A549 (cell line): ENCODE measurements around the gene GTF3A. TPM values are rescaled to one million over a fixed set of nuclear protein-coding genes. Genes with fewer than 3 reads are reported as not detected.

Experiments
- ATAC-seq, 2 experiments: fragments of 200-7000 bp in 1 of 2; fragments of >200 bp in 1 of 2; cut with Nextera tagmentation in 1 of 2; cut with Tn5 transposase in 1 of 2; 3 replicates each; pipeline versions ENCODE4 v1.8.0 to v1.9.1; 2018 to 2020; ENCODE audit warnings: mild to moderate bottlenecking in 1 of 2, moderate library complexity in 1 of 2
- CTCF ChIA-PET: fragments of 300-600 bp; sonication (Branson Sonifier 250); formaldehyde crosslinking; extraction: SDS; loops from one replicate; lab custom pipeline; 2021; ENCODE audit warnings: antibody characterized with exemption, inconsistent platforms; lab: Yijun Ruan, JAX
- POLR2A ChIA-PET: fragments of 350-600 bp; formaldehyde crosslinking; extraction: SDS; loops from one replicate; lab custom pipeline; 2021; ENCODE audit warnings: antibody characterized with exemption, inconsistent platforms; lab: Yijun Ruan, JAX
- DNase-seq, 2 experiments: peaks; one replicate each; pipeline versions ENCODE4 v3.0.0 to v3.0.0-alpha.2; 2011 to 2016; ENCODE audit warnings: low read depth in 1 of 2, low spot score in 1 of 2
- FAIRE-seq: peaks from 2 replicates; lab custom pipeline; 2011; peaks lifted over from hg19 to GRCh38; lab: Jason Lieb, UNC
- H3K27ac ChIP-seq, 2 experiments: fragments of >200 bp; sonication (Bioruptor Twin); formaldehyde crosslinking; 3 replicates each; pipeline ENCODE4 v1.5.1; 2016 to 2017
- H3K4me1 ChIP-seq: fragments of >200 bp; sonication (Bioruptor Twin); formaldehyde crosslinking; 3 replicates; pipeline ENCODE4 v1.6.1; 2016
- H3K4me2 ChIP-seq: fragments of >200 bp; sonication (Bioruptor Twin); formaldehyde crosslinking; 3 replicates; pipeline ENCODE4 v1.6.1; 2016
- H3K4me3 ChIP-seq: fragments of >200 bp; sonication (Bioruptor Twin); formaldehyde crosslinking; 3 replicates; pipeline ENCODE4 v1.5.1; 2016
- H3K9me3 ChIP-seq: fragments of >200 bp; sonication (Bioruptor Twin); formaldehyde crosslinking; 3 replicates; pipeline ENCODE4 v1.6.1; 2016
- ATOH8 ChIP-seq: fragments of 250-450 bp; sonication (Bioruptor Pico); IDR thresholded peaks from 2 replicates; pipeline ENCODE4 v1.5.0; 2020; ENCODE audit warnings: low read depth, mild to moderate bottlenecking, moderate library complexity
- BCL3 ChIP-seq: fragments of >200 bp; sonication (Bioruptor Twin); formaldehyde crosslinking; IDR thresholded peaks from 3 replicates; pipeline ENCODE4 v1.6.1; 2016
- BHLHE40 ChIP-seq: IDR thresholded peaks from 2 replicates; pipeline ENCODE4 v1.6.1; 2012; ENCODE audit warnings: low read depth, low read length, inconsistent platforms
- CBX8 ChIP-seq: fragments of 200-600 bp; sonication (generic); IDR thresholded peaks from 2 replicates; pipeline ENCODE4 v1.6.1; 2016
- ESRRA ChIP-seq: fragments of 150-350 bp; IDR thresholded peaks from 2 replicates; pipeline ENCODE4 v1.6.1; 2014; ENCODE audit warnings: mild to moderate bottlenecking, low read length, borderline replicate concordance
- FOSB ChIP-seq: fragments of 250-450 bp; sonication (Bioruptor Pico); IDR thresholded peaks from 2 replicates; pipeline ENCODE4 v1.5.0; 2020; ENCODE audit warnings: mild to moderate bottlenecking, moderate library complexity
- HDAC2 ChIP-seq: fragments of 200-600 bp; sonication (generic); IDR thresholded peaks from 2 replicates; pipeline ENCODE4 v1.6.1; 2016
- HOXA7 ChIP-seq: fragments of 250-450 bp; sonication (Bioruptor Pico); IDR thresholded peaks from 2 replicates; pipeline ENCODE4 v1.5.0; 2020; ENCODE audit warnings: mild to moderate bottlenecking, moderate library complexity
- JUN ChIP-seq, 2 experiments: fragments of >200 bp; sonication (Bioruptor Twin); formaldehyde crosslinking; IDR thresholded peaks; 2 replicates in 1 of 2; 3 replicates in 1 of 2; pipeline ENCODE4 v1.6.1; 2016 to 2017
- JUNB ChIP-seq: fragments of >200 bp; sonication (Bioruptor Twin); formaldehyde crosslinking; IDR thresholded peaks from 2 replicates; pipeline ENCODE4 v1.6.1; 2016
- KDM1A ChIP-seq: fragments of 200-600 bp; sonication (generic); IDR thresholded peaks from 2 replicates; pipeline ENCODE4 v1.6.1; 2016; ENCODE audit warnings: low read depth, mild to moderate bottlenecking
- KDM5A ChIP-seq: fragments of 200-600 bp; sonication (generic); IDR thresholded peaks from 2 replicates; pipeline ENCODE4 v1.6.1; 2016; ENCODE audit warnings: antibody characterized with exemption, mild to moderate bottlenecking
- MAZ ChIP-seq: fragments of 150-350 bp; IDR thresholded peaks from 2 replicates; pipeline ENCODE4 v1.6.1; 2014; ENCODE audit warnings: antibody characterized with exemption, low read depth, low read length, borderline replicate concordance
- NFE2L2 ChIP-seq: fragments of 150-350 bp; conservative IDR thresholded peaks from 2 replicates; pipeline ENCODE4 v1.6.1; 2014; ENCODE audit warnings: low read length
- NR3C1 ChIP-seq: fragments of >200 bp; sonication (Bioruptor Twin); formaldehyde crosslinking; IDR thresholded peaks from 3 replicates; pipeline ENCODE4 v1.6.1; 2017
- PBX3 ChIP-seq: IDR thresholded peaks from 2 replicates; pipeline ENCODE4 v1.6.1; 2012
- PHF8 ChIP-seq: fragments of 200-600 bp; sonication (generic); IDR thresholded peaks from 2 replicates; pipeline ENCODE4 v1.6.1; 2016; ENCODE audit warnings: low read depth, mild to moderate bottlenecking, antibody characterized with exemption, moderate library complexity, borderline replicate concordance
- POLR2A ChIP-seq: IDR thresholded peaks from 2 replicates; pipeline ENCODE4 v1.6.1; 2012; ENCODE audit warnings: mild to moderate bottlenecking, low read length
- RFX5 ChIP-seq: fragments of 450-650 bp; IDR thresholded peaks from 2 replicates; pipeline ENCODE4 v1.7.1; 2014; ENCODE audit warnings: antibody characterized with exemption, mild to moderate bottlenecking, moderate library complexity
- TFCP2L1 ChIP-seq: fragments of 250-450 bp; sonication (Bioruptor Pico); IDR thresholded peaks from 2 replicates; pipeline ENCODE4 v1.5.0; 2021; ENCODE audit warnings: mild to moderate bottlenecking
- TP53 ChIP-seq: fragments of 250-450 bp; sonication (Bioruptor Pico); IDR thresholded peaks from 2 replicates; pipeline ENCODE4 v1.5.0; 2021; ENCODE audit warnings: mild to moderate bottlenecking, moderate library complexity
- ZC3H11A ChIP-seq: fragments of 450-650 bp; IDR thresholded peaks from 2 replicates; pipeline ENCODE4 v1.6.1; 2014; ENCODE audit warnings: antibody characterized with exemption, mild to moderate bottlenecking
- ZFP36 ChIP-seq: fragments of 450-650 bp; IDR thresholded peaks from 2 replicates; pipeline ENCODE4 v1.6.1; 2014; ENCODE audit warnings: borderline replicate concordance; ENCODE audit not compliant: partially characterized antibody
- WGBS: methylation state at CpG from one replicate; pipeline ENCODE4 v1.1.6; 2017; ENCODE audit errors: missing lambda C conversion rate; 5-methylcytosine and 5-hydroxymethylcytosine counted together
- polyA plus RNA-seq, 4 experiments: library from polyadenylated mRNA; depleted of rRNA in 3 of 4; stranded (reverse); fragments of >200 nt; fragmentation: RNase III in 1 of 4; extraction: RNeasy Plus Mini Kit Qiagen cat#74134 plus additional on column Dnase treatment in 1 of 4; gene quantifications; 2 replicates in 3 of 4; 3 replicates in 1 of 4; pipeline ENCODE4 v1.2.3, GENCODE V29; 2011 to 2017
- TF ChIP-seq, protein P1 (sequence below): fragments of 450-650 bp; IDR thresholded peaks from 2 replicates; pipeline ENCODE4 v1.6.1; 2014; ENCODE audit warnings: antibody characterized with exemption

Gene GTF3A
- polyA plus RNA-seq, 2 of the 4 experiments (the other 2 are of a cell fraction), result 93.1 to 132 TPM

GRCh38 chr13:27393101-27393500 lies 31.3 kb upstream of the GTF3A start:
- POLR2A ChIA-PET, result no interaction called here

DNA sequence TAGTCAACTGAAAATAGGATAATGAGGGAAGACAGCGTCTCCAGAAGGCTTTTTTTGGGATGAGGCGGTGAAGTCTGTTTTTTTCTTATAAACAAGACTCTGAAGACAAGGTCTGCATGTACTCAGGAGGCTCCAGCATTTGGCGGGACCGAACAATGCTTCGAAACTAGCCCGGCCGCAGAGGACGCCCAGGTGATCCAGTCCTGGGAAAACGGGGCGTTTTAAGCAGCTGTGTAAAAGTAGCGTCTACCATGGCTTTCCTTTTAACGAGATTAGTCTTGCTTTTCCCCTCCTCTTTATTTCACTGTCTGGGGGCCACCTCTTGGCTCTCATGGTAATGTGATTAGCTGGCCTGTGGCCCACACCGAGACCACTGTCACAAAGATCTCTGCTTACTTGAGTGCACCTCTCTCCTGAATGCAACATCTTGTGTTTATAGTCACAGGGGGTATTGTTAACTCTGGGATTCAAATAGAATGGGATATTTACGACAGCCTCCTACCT lies 29.4 kb upstream of the GTF3A start:
- 78% methylated on average over 14 of the region's 14 CpGs for WGBS
- H3K4me3 ChIP-seq, result no peak overlapping the region
- H3K9me3 ChIP-seq, result no peaks in the 10 kb centered on the region
- DNase-seq (no peak), ATAC-seq (no peak), FAIRE-seq (no peak)
- no peak overlapping the region for H3K4me2 ChIP-seq
- TF ChIP-seq KDM1A (no peak), ESRRA (no peak)
- POLR2A ChIA-PET, result no interaction called here
- CTCF ChIA-PET, result no interaction called here
- no peaks in the 10 kb centered on the region for H3K4me1 ChIP-seq
- H3K27ac ChIP-seq, result no peak overlapping the region

More at GRCh38 chr13:27393101-27393500, 31.3 kb upstream of the GTF3A start:
- 10% methylated on average over 4 of the region's 4 CpGs for WGBS
- ATAC-seq (no peak), DNase-seq (no peak), FAIRE-seq (no peak)
- no peak for TF ChIP-seq ATOH8 (CRISPR knock-in tag)
- TF ChIP-seq HOXA7, result no peak
- TF ChIP-seq ZFP36, result no peak
- no peak for TF ChIP-seq TP53 (CRISPR knock-in tag)
- TF ChIP-seq RFX5, result no peak
- TF ChIP-seq PBX3, result no peak
- no peak for TF ChIP-seq PHF8
- no peak for TF ChIP-seq TFCP2L1 (CRISPR knock-in tag)
- no peak for TF ChIP-seq BHLHE40
- TF ChIP-seq CBX8, result no peak
- no peak for TF ChIP-seq JUNB
- no peak for TF ChIP-seq HDAC2
- TF ChIP-seq FOSB (CRISPR knock-in tag), result no peak
- TF ChIP-seq JUN (IDR thresholded peaks at IDR 0.05), result no peak
- TF ChIP-seq BCL3, result no peak
- no peak for TF ChIP-seq KDM5A
- no peak for TF ChIP-seq NFE2L2
- H3K9me3 ChIP-seq, result no peaks in the 10 kb centered on the region
- no peak overlapping the region for H3K4me3 ChIP-seq
- CTCF ChIA-PET, result interaction anchor here (0.6 to 2.0 kb wide), 3 partner anchors 9 to 434 kb away, joined by 3 to 6 read pairs (median 3); no protein-coding TSS in a partner anchor
- H3K4me2 ChIP-seq, result no peak overlapping the region
- no peak overlapping the region for H3K27ac ChIP-seq
- no peaks in the 10 kb centered on the region for H3K4me1 ChIP-seq

DNA sequence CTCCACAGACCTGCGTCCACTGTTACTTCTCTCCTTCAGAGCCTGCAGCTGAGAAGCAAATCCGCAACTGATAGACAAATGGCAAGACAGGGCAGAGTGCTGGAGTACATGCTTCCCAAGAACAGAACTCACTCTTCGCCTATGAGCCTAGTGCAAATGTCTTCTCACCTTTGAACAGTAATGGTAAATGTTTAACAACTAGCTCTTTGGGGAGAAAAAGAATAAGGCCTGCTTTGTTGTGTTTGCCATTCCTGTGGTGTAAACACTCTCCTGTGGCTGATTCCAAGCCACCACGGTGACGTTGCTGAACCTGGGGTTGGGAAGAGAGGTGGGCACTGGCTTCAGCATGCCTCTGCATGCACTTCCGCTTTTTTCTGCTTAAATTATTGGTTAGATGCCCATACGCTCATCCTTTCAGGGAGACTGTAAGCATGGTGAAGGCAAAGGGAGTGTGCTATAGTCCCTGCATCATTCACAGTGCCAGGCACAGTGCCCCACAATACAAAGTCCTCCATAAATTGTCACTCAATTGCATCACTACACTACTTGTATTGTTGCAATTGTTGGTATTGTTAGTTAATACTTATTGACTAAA lies 28.1 kb upstream of the GTF3A start:
- Histone ChIP-seq H3K27ac (no peak overlapping the region), H3K9me3 (no peaks in the 10 kb centered on the region), H3K4me1 (no peaks in the 10 kb centered on the region), H3K4me3 (no peak overlapping the region), H3K4me2 (no peak overlapping the region)
- TF ChIP-seq MAZ (no peak), BHLHE40 (no peak), POLR2A (no peak), ZFP36 (no peak), NR3C1 (no peak), ZC3H11A (no peak)
- TF ChIP-seq, protein P1, sequence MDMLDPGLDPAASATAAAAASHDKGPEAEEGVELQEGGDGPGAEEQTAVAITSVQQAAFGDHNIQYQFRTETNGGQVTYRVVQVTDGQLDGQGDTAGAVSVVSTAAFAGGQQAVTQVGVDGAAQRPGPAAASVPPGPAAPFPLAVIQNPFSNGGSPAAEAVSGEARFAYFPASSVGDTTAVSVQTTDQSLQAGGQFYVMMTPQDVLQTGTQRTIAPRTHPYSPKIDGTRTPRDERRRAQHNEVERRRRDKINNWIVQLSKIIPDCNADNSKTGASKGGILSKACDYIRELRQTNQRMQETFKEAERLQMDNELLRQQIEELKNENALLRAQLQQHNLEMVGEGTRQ, result no peak
- FAIRE-seq (no peak), DNase-seq (no peak), ATAC-seq (no peak)
- CTCF ChIA-PET, result interaction anchor here (1.3 kb wide), 1 partner anchor 9 kb away, joined by 4 read pairs; no protein-coding TSS in a partner anchor
- POLR2A ChIA-PET, result no interaction called here
- WGBS, result 60% methylated on average over 7 of the region's 7 CpGs
